GM12878 (cell line): ENCODE data around the gene RAD51B. TPM values are rescaled to one million over a fixed set of nuclear protein-coding genes. Genes with fewer than 3 reads are reported as not detected.

Experiments
- ATAC-seq: fragments of 200-7000 bp; cut with Tn5 transposase; 3 replicates; pipeline ENCODE4 v1.9.1; 2020; ENCODE audit warnings: mild to moderate bottlenecking, moderate library complexity
- BruUV-seq: library from RNA; stranded (reverse); fragments of 400-500 nt; replicated peaks from 2 replicates; lab custom pipeline; 2021; lab: Mats Ljungman, UMichigan
- CTCF ChIA-PET: fragments of 300-600 bp; sonication (Branson Sonifier 250); formaldehyde crosslinking; extraction: SDS; loops from one replicate; lab custom pipeline; 2021; ENCODE audit warnings: inconsistent platforms; lab: Yijun Ruan, JAX
- POLR2A ChIA-PET: fragments of 350-600 bp; formaldehyde crosslinking; extraction: SDS; loops from one replicate; lab custom pipeline; 2021; ENCODE audit warnings: inconsistent platforms; lab: Charles Lee
- RAD21 ChIA-PET: fragments of 300-600 bp; sonication (Branson Sonifier 250); formaldehyde crosslinking; loops from one replicate; lab custom pipeline; 2023; ENCODE audit warnings: antibody characterized with exemption; ENCODE audit not compliant: unreplicated experiment; lab: Charles Lee
- SMC1A ChIA-PET: fragments of 300-600 bp; sonication (Branson Sonifier 250); formaldehyde crosslinking; loops from one replicate; lab custom pipeline; 2023; ENCODE audit not compliant: unreplicated experiment, uncharacterized antibody; lab: Charles Lee
- DNase-seq: peaks from one replicate; pipeline ENCODE4 v3.0.0-alpha.2; 2011; ENCODE audit warnings: low read depth, low spot score
- FAIRE-seq: peaks from 3 replicates; lab custom pipeline; 2011; peaks lifted over from hg19 to GRCh38; lab: Jason Lieb, UNC
- H2AFZ ChIP-seq: 2 replicates; pipeline ENCODE4 v1.6.0; 2011; ENCODE audit warnings: low read depth, low read length, control low read depth; ENCODE audit not compliant: control insufficient read depth
- H3K27ac ChIP-seq: 2 replicates; pipeline ENCODE4 v1.5.1; 2011; ENCODE audit warnings: control low read depth; ENCODE audit not compliant: control insufficient read depth, insufficient read depth
- H3K27me3 ChIP-seq, 2 experiments: replicated peaks in 1 of 2; 2 replicates each; pipeline versions ENCODE4 v1.6.0 to v1.6.1; 2011; ENCODE audit warnings: low read length in 1 of 2; ENCODE audit not compliant: control insufficient read depth in 2 of 2, insufficient read depth in 2 of 2
- H3K36me3 ChIP-seq, 2 experiments: 2 replicates each; pipeline ENCODE4 v1.5.1; 2011; ENCODE audit warnings: low read length in 1 of 2; ENCODE audit not compliant: control insufficient read depth in 2 of 2, insufficient read depth in 2 of 2
- H3K4me1 ChIP-seq: 2 replicates; pipeline ENCODE4 v1.6.1; 2011; ENCODE audit warnings: mild to moderate bottlenecking, low read length, moderate library complexity, mixed read lengths; ENCODE audit not compliant: control insufficient read depth, insufficient read depth
- H3K4me2 ChIP-seq: 2 replicates; pipeline ENCODE4 v1.6.0; 2011; ENCODE audit warnings: control low read depth; ENCODE audit not compliant: control insufficient read depth, insufficient read depth
- H3K4me3 ChIP-seq: fragments of 200-600 bp; sonication (generic); 2 replicates; pipeline ENCODE4 v1.5.1; 2016
- H3K79me2 ChIP-seq: 2 replicates; pipeline ENCODE4 v1.6.0; 2011; ENCODE audit warnings: low read length; ENCODE audit not compliant: control insufficient read depth, insufficient read depth
- H3K9ac ChIP-seq: 2 replicates; pipeline ENCODE4 v1.8.0; 2011; ENCODE audit warnings: low read length, control low read depth, mixed read lengths; ENCODE audit not compliant: control insufficient read depth, insufficient read depth
- H3K9me3 ChIP-seq: replicated peaks from 3 replicates; pipeline ENCODE4 v1.5.1; 2011; ENCODE audit warnings: mild to moderate bottlenecking, low read length; ENCODE audit not compliant: control insufficient read depth, insufficient read depth
- H4K20me1 ChIP-seq: 2 replicates; pipeline ENCODE4 v1.6.0; 2011; ENCODE audit not compliant: control insufficient read depth, insufficient read depth
- ATF3 ChIP-seq: IDR thresholded peaks from 2 replicates; pipeline ENCODE4 v1.6.1; 2011; ENCODE audit warnings: low read depth, mild to moderate bottlenecking, low read length, moderate library complexity, borderline replicate concordance; ENCODE audit errors: extremely low read depth
- CHD1 ChIP-seq: IDR thresholded peaks from 2 replicates; pipeline ENCODE4 v1.6.1; 2012; ENCODE audit warnings: low read depth, low read length, improper control_type of control experiment
- CREB1 ChIP-seq: IDR thresholded peaks from 2 replicates; pipeline ENCODE4 v1.6.1; 2012; ENCODE audit warnings: low read depth, mild to moderate bottlenecking, inconsistent platforms
- CTCF ChIP-seq, 3 experiments: IDR thresholded peaks in 2 of 3; conservative IDR thresholded peaks in 1 of 3; 2 replicates each; pipeline ENCODE4 v1.5.1; 2011; ENCODE audit warnings: low read depth in 3 of 3, low read length in 3 of 3, mild to moderate bottlenecking in 3 of 3, control low read depth in 2 of 3, moderate library complexity in 2 of 3, inconsistent platforms in 1 of 3, mixed read lengths in 1 of 3; ENCODE audit not compliant: control insufficient read depth in 2 of 3, insufficient read depth in 1 of 3; ENCODE audit errors: extremely low read depth in 1 of 3
- EZH2 ChIP-seq: IDR thresholded peaks from 2 replicates; pipeline ENCODE4 v1.6.1; 2012; ENCODE audit warnings: low read depth, mild to moderate bottlenecking, control low read depth, inconsistent platforms, low read length, borderline replicate concordance; ENCODE audit not compliant: control insufficient read depth
- HCFC1 ChIP-seq: fragments of 150-350 bp; IDR thresholded peaks from 2 replicates; pipeline ENCODE4 v1.6.1; 2014; ENCODE audit warnings: low read length
- HDAC6 ChIP-seq: fragments of 200-600 bp; sonication (generic); IDR thresholded peaks from one replicate; pipeline ENCODE4 v1.8.0; 2017; ENCODE audit warnings: antibody characterized with exemption; ENCODE audit not compliant: unreplicated experiment
- IKZF1 ChIP-seq: fragments of 450-650 bp; conservative IDR thresholded peaks from 2 replicates; pipeline ENCODE4 v1.6.1; 2017; ENCODE audit warnings: antibody characterized with exemption, mild to moderate bottlenecking
- KDM1A ChIP-seq: fragments of 200-600 bp; sonication (generic); IDR thresholded peaks from 2 replicates; pipeline ENCODE4 v1.6.1; 2016; ENCODE audit warnings: borderline replicate concordance
- MAX ChIP-seq: IDR thresholded peaks from 2 replicates; pipeline ENCODE4 v1.6.1; 2012; ENCODE audit warnings: low read depth, low read length, improper control_type of control experiment
- NFIC ChIP-seq: IDR thresholded peaks from 2 replicates; pipeline ENCODE4 v1.6.1; 2012; ENCODE audit warnings: low read depth, mild to moderate bottlenecking, inconsistent platforms, low read length, moderate library complexity
- NFYA ChIP-seq: IDR thresholded peaks from 2 replicates; pipeline ENCODE4 v1.6.1; 2011; ENCODE audit warnings: low read depth, mild to moderate bottlenecking, low read length, improper control_type of control experiment, borderline replicate concordance
- SMAD5 ChIP-seq: IDR thresholded peaks from 2 replicates; pipeline ENCODE4 v1.6.1; 2016; ENCODE audit warnings: antibody characterized with exemption, low read depth
- SRF ChIP-seq, 2 experiments: IDR thresholded peaks; 2 replicates each; pipeline ENCODE4 v1.6.1; 2011; ENCODE audit warnings: low read depth in 2 of 2, low read length in 2 of 2, mild to moderate bottlenecking in 1 of 2, moderate library complexity in 1 of 2
- YBX1 ChIP-seq: fragments of 450-650 bp; IDR thresholded peaks from 2 replicates; pipeline ENCODE4 v1.6.1; 2016; ENCODE audit warnings: antibody characterized with exemption
- WGBS: methylation state at CpG from one replicate; pipeline ENCODE4 v1.1.6; 2016; ENCODE audit warnings: low lambda C conversion rate; ENCODE audit not compliant: insufficient replicate concordance, insufficient coverage; ENCODE audit errors: missing lambda C conversion rate; 5-methylcytosine and 5-hydroxymethylcytosine counted together
- in situ Hi-C: fragments of 300-500 bp; cut with MboI; formaldehyde crosslinking; loops from 9 replicates; pipeline ENCODE4 v1.14.3; 2018; ENCODE audit warnings: mixed read lengths
- intact Hi-C: fragments of 100-400 bp; cut with micrococcal nuclease; formaldehyde crosslinking; loops from one replicate; pipeline ENCODE4 v1.14.2; 2022; ENCODE audit not compliant: unreplicated experiment
- polyA plus RNA-seq, 11 experiments: library from polyadenylated mRNA; depleted of rRNA in 4 of 11; unstranded in 6 of 11; stranded (reverse) in 5 of 11; fragments of >200 nt; fragmentation: Nextera tagmentation in 4 of 11; fragmentation: Illumina TruSeq in 1 of 11; extraction: Ambion mirVana in 4 of 11; extraction: Trizol in 1 of 11; gene quantifications; 1 replicate in 1 of 11; 2 replicates in 10 of 11; pipeline versions ENCODE4 v1.2.1 to v1.2.3, GENCODE V29; 2011 to 2016; ENCODE audit warnings: inconsistent platforms in 2 of 11, missing spikeins in 2 of 11, low read depth in 1 of 11
- total RNA-seq, 4 experiments: library from RNA; depleted of rRNA in 3 of 4; stranded (reverse); fragments of >200 nt in 3 of 4; fragmentation: Illumina TruSeq in 1 of 4; extraction: Trizol in 1 of 4; gene quantifications; 2 replicates each; pipeline versions ENCODE4 v1.2.1 to v1.2.3, GENCODE V29; 2013 to 2021

RAD51B gene
- total and polyA plus RNA-seq, 10 of the 15 experiments (the other 5 are each of a cell fraction or from before 2014, with no cell fraction given): 9.8 to 26.8 (median 21.3) TPM

GRCh38 chr14:68132563-68133121 lies 313.1 kb downstream of the RAD51B start:
- H3K9me3 ChIP-seq: no peaks in the 10 kb centered on the region
- H3K36me3 ChIP-seq: no peaks in the 10 kb centered on the region
- CTCF ChIA-PET: interaction anchor here (1.2 kb wide), 1 partner anchor 40 kb away, joined by 3 read pairs; no protein-coding TSS in a partner anchor
- no peak overlapping the region for H2AFZ ChIP-seq
- H3K79me2 ChIP-seq: no peaks in the 10 kb centered on the region
- no peak overlapping the region for H3K4me3 ChIP-seq
- 100% methylated on average over 1 of the region's 1 CpG for WGBS
- H3K4me2 ChIP-seq: no peak overlapping the region
- RAD21 ChIA-PET: interaction anchor here (0.9 kb wide), 1 partner anchor 40 kb away, joined by 4 read pairs; no protein-coding TSS in a partner anchor
- intact Hi-C loops (no loop called here), in situ Hi-C loops (no loop called here)
- peaks cover 7% of the 10 kb centered on the region for H3K4me1 ChIP-seq
- DNase-seq (no peak), ATAC-seq (no peak), FAIRE-seq (no peak)
- SMC1A ChIA-PET: interaction anchor here (0.7 to 2.5 kb wide), 9 partner anchors 10 to 295 kb away, joined by 3 to 7 read pairs (median 3); no protein-coding TSS in a partner anchor
- H4K20me1 ChIP-seq: no peaks in the 10 kb centered on the region
- no peaks in the 10 kb centered on the region for H3K27me3 ChIP-seq
- BruUV-seq: no TSS peak
- no peak overlapping the region for H3K27ac ChIP-seq
- no peak overlapping the region for H3K9ac ChIP-seq
- TF ChIP-seq IKZF1: no peak
- TF ChIP-seq HCFC1: no peak
- no peak for TF ChIP-seq SRF (IDR thresholded peaks at IDR 0.05; ENCODE audit: low read depth in 2 of 2, low read length in 2 of 2)
- TF ChIP-seq CTCF (IDR thresholded peaks at IDR 0.05 in 2 of 3, conservative IDR thresholded peaks at IDR 0.05 in 1 of 3; ENCODE audit: control insufficient read depth in 2 of 3, extremely low read depth in 1 of 3, insufficient read depth in 1 of 3, low read depth in 3 of 3, low read length in 3 of 3): no peak
- TF ChIP-seq NFYA: no peak
- TF ChIP-seq CREB1: no peak
- TF ChIP-seq NFIC: no peak
- no peak for TF ChIP-seq EZH2
- no peak for TF ChIP-seq KDM1A
- no peak for TF ChIP-seq HDAC6
- no peak for TF ChIP-seq CHD1
- TF ChIP-seq YBX1: no peak
- TF ChIP-seq MAX: no peak
- no peak for TF ChIP-seq ATF3
- no peak for TF ChIP-seq SMAD5
- POLR2A ChIA-PET: no interaction called here
